A673 (cell line): Measurements from ENCODE around the gene CAMK1D. TPM values are rescaled to one million over a fixed set of nuclear protein-coding genes. Genes with fewer than 3 reads are reported as not detected.

Experiments used
- BruUV-seq: library from RNA; stranded (reverse); fragments of 400-500 nt; replicated peaks from 2 replicates; lab custom pipeline; 2021; lab: Mats Ljungman, UMichigan
- CTCF ChIA-PET: fragments of 300-600 bp; sonication (Branson Sonifier 250); formaldehyde crosslinking; loops from one replicate; lab custom pipeline; 2022; ENCODE audit warnings: antibody characterized with exemption; lab: Charles Lee
- POLR2A ChIA-PET: fragments of 300-600 bp; sonication (Branson Sonifier 250); formaldehyde crosslinking; loops from one replicate; lab custom pipeline; 2022; ENCODE audit warnings: antibody characterized with exemption; ENCODE audit not compliant: low non-redundant PET; lab: Charles Lee
- DNase-seq: peaks from one replicate; pipeline ENCODE4 v3.0.0-alpha.2; 2015; ENCODE audit warnings: low spot score
- H3K27ac ChIP-seq: fragments of 200-600 bp; sonication (generic); 2 replicates; pipeline ENCODE4 v1.5.1; 2016; ENCODE audit warnings: mixed run types, low read depth, mild to moderate bottlenecking, mixed read lengths, antibody characterized with exemption, low read length; ENCODE audit not compliant: poor library complexity, severe bottlenecking
- H3K27me3 ChIP-seq: fragments of 200-600 bp; sonication (generic); replicated peaks from 2 replicates; pipeline ENCODE4 v1.6.1; 2017; ENCODE audit warnings: mixed run types, low read depth, mild to moderate bottlenecking, mixed read lengths, antibody characterized with exemption, low read length; ENCODE audit not compliant: insufficient read depth, poor library complexity
- H3K36me3 ChIP-seq: fragments of 200-600 bp; sonication (generic); 2 replicates; pipeline ENCODE4 v1.6.1; 2016; ENCODE audit warnings: mixed run types, mild to moderate bottlenecking, mixed read lengths, antibody characterized with exemption, low read length; ENCODE audit not compliant: insufficient read depth, poor library complexity, severe bottlenecking
- H3K4me1 ChIP-seq: fragments of 200-600 bp; sonication (generic); 2 replicates; pipeline ENCODE4 v1.6.1; 2017; ENCODE audit warnings: mixed run types, mild to moderate bottlenecking, mixed read lengths, antibody characterized with exemption, low read length; ENCODE audit not compliant: insufficient read depth, poor library complexity, severe bottlenecking
- H3K4me3 ChIP-seq: fragments of 200-600 bp; sonication (generic); 2 replicates; pipeline ENCODE4 v1.5.1; 2016; ENCODE audit warnings: low read depth, mixed run types, mild to moderate bottlenecking, mixed read lengths, low read length; ENCODE audit not compliant: poor library complexity, severe bottlenecking
- H3K9me3 ChIP-seq: fragments of 200-600 bp; sonication (generic); 2 replicates; pipeline ENCODE4 v1.6.1; 2016; ENCODE audit warnings: mixed run types, low read depth, mild to moderate bottlenecking, mixed read lengths, antibody characterized with exemption, low read length; ENCODE audit not compliant: poor library complexity, severe bottlenecking
- EZH2 ChIP-seq: fragments of 200-600 bp; sonication (generic); IDR thresholded peaks from 2 replicates; pipeline ENCODE4 v1.6.1; 2017; ENCODE audit warnings: borderline replicate concordance, low read depth, mild to moderate bottlenecking, mixed read lengths, antibody characterized with exemption, low read length; ENCODE audit not compliant: poor library complexity, severe bottlenecking
- intact Hi-C: fragments of 100-400 bp; cut with micrococcal nuclease; formaldehyde crosslinking; loops from one replicate; pipeline ENCODE4 v1.10.0; 2022; ENCODE audit not compliant: unreplicated experiment
- total RNA-seq: library from RNA; stranded (reverse); gene quantifications from 2 replicates; pipeline ENCODE4 v1.2.3, GENCODE V29; 2021
- TF ChIP-seq, protein P1 (sequence below): fragments of 300-800, 200-600 bp; sonication (generic); conservative IDR thresholded peaks from 2 replicates; pipeline ENCODE4 v1.5.1; 2017; ENCODE audit warnings: low read depth, mild to moderate bottlenecking, antibody characterized with exemption, low read length, moderate library complexity, mixed read lengths

The CAMK1D gene
- total RNA-seq, 1 experiment from 2014 or later, result 23.7 TPM

DNA sequence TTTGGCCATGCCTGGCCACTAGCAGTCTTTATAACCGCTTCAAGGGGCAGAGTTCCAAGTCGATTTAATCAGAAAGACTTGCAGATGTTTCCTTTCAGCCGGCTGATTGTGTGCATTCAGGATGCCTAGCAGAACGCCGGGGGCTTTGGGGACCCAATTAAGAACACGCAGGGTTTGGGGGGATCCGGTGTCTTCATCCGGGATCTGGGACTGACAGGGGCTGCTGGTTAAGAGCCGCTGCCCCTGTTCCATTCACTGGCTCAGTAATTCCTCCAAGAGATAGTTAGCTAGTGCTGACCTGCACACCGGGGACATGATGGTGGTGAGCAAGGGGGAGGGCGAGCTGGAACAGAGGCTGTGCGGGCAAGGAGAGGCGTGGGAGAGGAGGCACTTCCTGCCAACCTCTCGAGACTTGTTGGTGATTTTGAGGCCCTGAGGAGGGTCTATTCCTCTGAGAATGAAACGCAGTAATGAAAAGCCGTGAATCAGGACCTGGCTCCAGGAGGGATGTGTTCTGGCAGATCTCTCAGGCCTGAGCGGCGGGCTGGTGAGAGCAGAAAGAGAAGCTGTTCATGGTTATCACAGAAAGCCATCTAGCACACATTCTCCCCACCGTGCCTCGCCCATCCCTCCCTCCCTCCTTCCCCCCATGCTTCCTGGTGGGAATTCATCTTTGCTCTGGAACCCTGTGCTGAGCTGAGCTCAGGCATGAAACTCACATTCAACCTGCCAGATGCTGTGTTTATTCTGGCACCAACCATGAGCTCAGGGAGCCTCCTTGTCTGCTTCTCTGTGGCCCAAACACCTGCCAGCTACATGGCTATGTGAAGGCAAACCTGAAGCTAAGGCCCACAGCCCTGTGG, 500.2 kb downstream of the CAMK1D start:
- Histone ChIP-seq H3K4me1 (peaks cover 5% of the 10 kb centered on the region), H3K36me3 (no peaks in the 10 kb centered on the region), H3K27me3 (no peaks in the 10 kb centered on the region), H3K9me3 (no peaks in the 10 kb centered on the region), H3K27ac (no peak overlapping the region), H3K4me3 (no peak overlapping the region)
- no TSS peak for BruUV-seq
- ChIA-PET POLR2A (no interaction called here), CTCF (no interaction called here)
- intact Hi-C loops, result no loop called here
- DNase-seq, result no peak
- TF ChIP-seq, protein P1, sequence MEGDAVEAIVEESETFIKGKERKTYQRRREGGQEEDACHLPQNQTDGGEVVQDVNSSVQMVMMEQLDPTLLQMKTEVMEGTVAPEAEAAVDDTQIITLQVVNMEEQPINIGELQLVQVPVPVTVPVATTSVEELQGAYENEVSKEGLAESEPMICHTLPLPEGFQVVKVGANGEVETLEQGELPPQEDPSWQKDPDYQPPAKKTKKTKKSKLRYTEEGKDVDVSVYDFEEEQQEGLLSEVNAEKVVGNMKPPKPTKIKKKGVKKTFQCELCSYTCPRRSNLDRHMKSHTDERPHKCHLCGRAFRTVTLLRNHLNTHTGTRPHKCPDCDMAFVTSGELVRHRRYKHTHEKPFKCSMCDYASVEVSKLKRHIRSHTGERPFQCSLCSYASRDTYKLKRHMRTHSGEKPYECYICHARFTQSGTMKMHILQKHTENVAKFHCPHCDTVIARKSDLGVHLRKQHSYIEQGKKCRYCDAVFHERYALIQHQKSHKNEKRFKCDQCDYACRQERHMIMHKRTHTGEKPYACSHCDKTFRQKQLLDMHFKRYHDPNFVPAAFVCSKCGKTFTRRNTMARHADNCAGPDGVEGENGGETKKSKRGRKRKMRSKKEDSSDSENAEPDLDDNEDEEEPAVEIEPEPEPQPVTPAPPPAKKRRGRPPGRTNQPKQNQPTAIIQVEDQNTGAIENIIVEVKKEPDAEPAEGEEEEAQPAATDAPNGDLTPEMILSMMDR, result no peak
- TF ChIP-seq EZH2, result no peak

- CTCF ChIA-PET, result no interaction called here
- POLR2A ChIA-PET, result no interaction called here
- Histone ChIP-seq H3K27me3 (no peaks in the 10 kb centered on the region), H3K36me3 (no peaks in the 10 kb centered on the region), H3K9me3 (no peaks in the 10 kb centered on the region), H3K27ac (no peak overlapping the region), H3K4me3 (no peak overlapping the region), H3K4me1 (no peaks in the 10 kb centered on the region)
- intact Hi-C loops, result no loop called here
- BruUV-seq, result no TSS peak
- no peak for DNase-seq
- TF ChIP-seq EZH2, result no peak
- TF ChIP-seq, protein P1, result no peak
Measured at GRCh38 chr10:12852687-12853086, 503.3 kb downstream of the CAMK1D start.

DNA sequence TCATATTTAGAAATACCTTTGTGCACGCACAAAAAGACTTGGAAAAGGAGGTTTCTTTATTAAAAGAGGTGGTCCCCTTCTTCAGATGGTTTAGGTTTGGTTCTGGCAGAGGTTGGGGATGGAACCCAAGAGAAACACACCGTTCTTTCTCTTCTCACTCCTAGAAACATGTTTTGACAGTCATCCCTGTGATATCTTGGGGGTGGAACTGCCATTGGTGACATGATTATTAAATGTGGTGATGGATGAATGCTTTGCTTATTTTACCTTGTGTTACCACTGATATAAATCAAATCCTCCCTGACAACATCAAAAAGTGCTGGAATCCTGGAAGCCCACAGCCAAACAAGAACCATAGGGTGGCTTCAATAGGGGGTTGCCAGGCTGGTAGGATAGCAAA, 505.6 kb downstream of the CAMK1D start:
- CTCF ChIA-PET, result no interaction called here
- no peak for TF ChIP-seq EZH2
- TF ChIP-seq, protein P1, result no peak
- Histone ChIP-seq H3K27ac (no peak overlapping the region), H3K9me3 (no peaks in the 10 kb centered on the region), H3K4me3 (no peak overlapping the region), H3K36me3 (no peaks in the 10 kb centered on the region), H3K4me1 (no peaks in the 10 kb centered on the region), H3K27me3 (no peaks in the 10 kb centered on the region)
- BruUV-seq, result no TSS peak
- no peak for DNase-seq
- POLR2A ChIA-PET, result no interaction called here
- intact Hi-C loops, result no loop called here
